ENCODE data around the gene ADCY1. TPM values are rescaled to one million over a fixed set of nuclear protein-coding genes. Genes with fewer than 3 reads are reported as not detected.

The ADCY1 gene
- total RNA-seq, 1 donor from 2014 or later: 2.4 TPM

GRCh38 chr7:45563401-45563800 is 10.8 kb upstream of the ADCY1 start:
- no peak for DNase-seq
- intact Hi-C loops (cut with DNase I): no loop called here
- H3K27ac ChIP-seq: no peak overlapping the region
- TF ChIP-seq CTCF (IDR thresholded peaks at IDR 0.05): no peak
- no peaks in the 10 kb centered on the region for H3K36me3 ChIP-seq
- peaks cover 6% of the 10 kb centered on the region for H3K9me3 ChIP-seq
- peaks cover 8% of the 10 kb centered on the region for H3K4me1 ChIP-seq
- ATAC-seq: no peak
- no peaks in the 10 kb centered on the region for H3K27me3 ChIP-seq (ENCODE audit: low read depth)
- no peak overlapping the region for H3K4me3 ChIP-seq

- H3K27ac ChIP-seq: no peak overlapping the region
- DNase-seq (no peak), ATAC-seq (no peak)
- intact Hi-C loops (cut with DNase I): no loop called here
- peaks cover 8% of the 10 kb centered on the region for H3K4me1 ChIP-seq
- H3K9me3 ChIP-seq: peaks cover 6% of the 10 kb centered on the region
- H3K4me3 ChIP-seq: no peak overlapping the region
- TF ChIP-seq CTCF (IDR thresholded peaks at IDR 0.05): no peak
- no peaks in the 10 kb centered on the region for H3K36me3 ChIP-seq
- no peaks in the 10 kb centered on the region for H3K27me3 ChIP-seq (ENCODE audit: low read depth)
Measured at GRCh38 chr7:45563941-45564461, 10.2 kb upstream of the ADCY1 start.

GRCh38 chr7:45564485-45564884 is 9.7 kb upstream of the ADCY1 start:
- Histone ChIP-seq H3K4me1 (peaks cover 8% of the 10 kb centered on the region), H3K27ac (peak overlapping the region; percentile 31), H3K36me3 (no peaks in the 10 kb centered on the region), H3K4me3 (peak overlapping the region; percentile 2), H3K27me3 (ENCODE audit: low read depth) (no peaks in the 10 kb centered on the region), H3K9me3 (peaks cover 5% of the 10 kb centered on the region)
- no peak for TF ChIP-seq CTCF (IDR thresholded peaks at IDR 0.05)
- no peak for ATAC-seq
- intact Hi-C loops (cut with DNase I): no loop called here
- DNase-seq: no peak

- ATAC-seq (no peak), DNase-seq (no peak)
- peak overlapping the region; percentile 2 for H3K4me3 ChIP-seq
- H3K36me3 ChIP-seq: no peaks in the 10 kb centered on the region
- peaks cover under 1% of the 10 kb centered on the region for H3K9me3 ChIP-seq
- H3K27ac ChIP-seq: peak overlapping the region; percentile 31
- TF ChIP-seq CTCF (IDR thresholded peaks at IDR 0.05): no peak
- H3K27me3 ChIP-seq (ENCODE audit: low read depth): no peaks in the 10 kb centered on the region
- peaks cover 8% of the 10 kb centered on the region for H3K4me1 ChIP-seq
- intact Hi-C loops (cut with DNase I): no loop called here
Measured at GRCh38 chr7:45564886-45565455, 9.2 kb upstream of the ADCY1 start.

- intact Hi-C loops (cut with DNase I): no loop called here
- ATAC-seq (no peak), DNase-seq (no peak)
- no peaks in the 10 kb centered on the region for H3K36me3 ChIP-seq
- H3K27ac ChIP-seq: no peak overlapping the region
- H3K27me3 ChIP-seq (ENCODE audit: low read depth): no peaks in the 10 kb centered on the region
- H3K9me3 ChIP-seq: no peaks in the 10 kb centered on the region
- TF ChIP-seq CTCF (IDR thresholded peaks at IDR 0.05): no peak
- H3K4me1 ChIP-seq: peaks cover 8% of the 10 kb centered on the region
- no peak overlapping the region for H3K4me3 ChIP-seq
Measured at GRCh38 chr7:45566386-45566785, 7.8 kb upstream of the ADCY1 start.
